ENCODE results near the gene WDR13. TPM values are rescaled to one million over a fixed set of nuclear protein-coding genes. Genes with fewer than 3 reads are reported as not detected.
A peak's percentile ranks its signal among the peaks of the same experiment; 100 is the strongest.
"Not testable (repeated sequence)": the region's sequence is repeated elsewhere in the genome, so short reads cannot be mapped to it uniquely, and the experiment has no call there.

Gene WDR13
- 116 and 123 TPM in 2 replicates for total RNA-seq

- DNase-seq (ENCODE audit: low read depth in 2 of 2): peak; percentile 89 to 93
Measured at GRCh38 chrX:48597353-48598264, at the start of gene WDR13. TSS of gene WDR13 (plus strand) at chrX:48597492. CDS start at chrX:48597997, 505 bp downstream.

GRCh38 chrX:48548871-48549270 lies 48.4 kb upstream of the WDR13 start:
- DNase-seq (ENCODE audit: low read depth in 2 of 2): no peak

GRCh38 chrX:48555731-48556325 lies 41.5 kb upstream of the WDR13 start:
- not testable (repeated sequence) for DNase-seq (ENCODE audit: low read depth in 2 of 2)

- peak in 1 of 2 donors; percentile 60 for DNase-seq (ENCODE audit: low read depth in 2 of 2)
Measured at GRCh38 chrX:48558271-48558670, 39.0 kb upstream of the WDR13 start.

GRCh38 chrX:48559636-48560035 lies 37.7 kb upstream of the WDR13 start:
- DNase-seq (ENCODE audit: low read depth in 2 of 2): no peak

GRCh38 chrX:48560056-48560455 lies 37.2 kb upstream of the WDR13 start:
- DNase-seq (ENCODE audit: low read depth in 2 of 2): no peak

- no peak for DNase-seq (ENCODE audit: low read depth in 2 of 2)
Measured at GRCh38 chrX:48560681-48561080, 36.6 kb upstream of the WDR13 start.

GRCh38 chrX:48569958-48570357 lies 27.3 kb upstream of the WDR13 start:
- DNase-seq (ENCODE audit: low read depth in 2 of 2): peak; percentile 80

- DNase-seq (ENCODE audit: low read depth in 2 of 2): peak; percentile 75 to 85
Measured at GRCh38 chrX:48573690-48574269, 23.5 kb upstream of the WDR13 start.

- DNase-seq (ENCODE audit: low read depth in 2 of 2): peak; percentile 83 to 91
Measured at GRCh38 chrX:48574270-48575266, 22.7 kb upstream of the WDR13 start, which contains the start of gene RBM3. TSS of gene RBM3 (plus strand) at chrX:48574484. CDS start at chrX:48575181, 697 bp downstream.

- no peak for DNase-seq (ENCODE audit: low read depth in 2 of 2)
Measured at GRCh38 chrX:48575642-48576041, 21.6 kb upstream of the WDR13 start.

- no peak for DNase-seq (ENCODE audit: low read depth in 2 of 2)
Measured at GRCh38 chrX:48576108-48576507, 21.2 kb upstream of the WDR13 start.

GRCh38 chrX:48578661-48579128 lies 18.6 kb upstream of the WDR13 start:
- DNase-seq (ENCODE audit: low read depth in 2 of 2): no peak

- no peak for DNase-seq (ENCODE audit: low read depth in 2 of 2)
Measured at GRCh38 chrX:48579259-48579658, 18.0 kb upstream of the WDR13 start.

- no peak for DNase-seq (ENCODE audit: low read depth in 2 of 2)
Measured at GRCh38 chrX:48580662-48581061, 16.6 kb upstream of the WDR13 start.

- no peak for DNase-seq (ENCODE audit: low read depth in 2 of 2)
Measured at GRCh38 chrX:48584698-48585097, 12.6 kb upstream of the WDR13 start.

GRCh38 chrX:48589482-48590162 lies 7.7 kb upstream of the WDR13 start:
- DNase-seq (ENCODE audit: low read depth in 2 of 2): peak; percentile 38 to 78

- DNase-seq (ENCODE audit: low read depth in 2 of 2): peak; percentile 66 to 70
Measured at GRCh38 chrX:48590203-48591103, 6.8 kb upstream of the WDR13 start.

GRCh38 chrX:48591255-48591791 lies 6.0 kb upstream of the WDR13 start:
- DNase-seq (ENCODE audit: low read depth in 2 of 2): peak; percentile 96 to 97
